IMR-90 (cell line): Measurements from ENCODE around the gene TEX22. TPM values are rescaled to one million over a fixed set of nuclear protein-coding genes. Genes with fewer than 3 reads are reported as not detected.
A peak's percentile ranks its signal among the peaks of the same experiment; 100 is the strongest.

Experiments used
- ATAC-seq: fragments of 200-7000 bp; cut with Tn5 transposase; 2 replicates; pipeline ENCODE4 v1.9.1; 2020; ENCODE audit warnings: low read depth, mild to moderate bottlenecking, moderate library complexity
- BruUV-seq: library from RNA; stranded (reverse); fragments of 400-500 nt; replicated peaks from 2 replicates; lab custom pipeline; 2021; lab: Mats Ljungman, UMichigan
- CTCF ChIA-PET: fragments of 300-600 bp; formaldehyde crosslinking; extraction: SDS; loops from one replicate; lab custom pipeline; 2021; ENCODE audit warnings: antibody characterized with exemption; lab: Yijun Ruan, JAX
- POLR2A ChIA-PET: fragments of 300-600 bp; sonication (Branson Sonifier 250); formaldehyde crosslinking; loops from one replicate; lab custom pipeline; 2022; ENCODE audit warnings: antibody characterized with exemption; ENCODE audit not compliant: unreplicated experiment; lab: Charles Lee
- DNase-seq: peaks from one replicate; pipeline ENCODE4 v3.0.0; 2013
- H2AFZ ChIP-seq: replicated peaks from 2 replicates; pipeline ENCODE3; 2013; ENCODE audit warnings: low read length, mild to moderate bottlenecking; ENCODE audit not compliant: poor library complexity
- H2AK5ac ChIP-seq: 2 replicates; pipeline ENCODE4 v1.6.1; 2013; ENCODE audit warnings: low read depth, low read length, inconsistent platforms
- H2AK9ac ChIP-seq: replicated peaks from 2 replicates; pipeline ENCODE3; 2013; ENCODE audit warnings: mild to moderate bottlenecking, low read depth, low read length, moderate library complexity; ENCODE audit not compliant: poor library complexity
- H2BK120ac ChIP-seq: 2 replicates; pipeline ENCODE4 v1.6.1; 2013; ENCODE audit warnings: low read depth, low read length, inconsistent platforms
- H2BK15ac ChIP-seq: 3 replicates; pipeline ENCODE4 v1.6.1; 2013; ENCODE audit warnings: low read depth, low read length, inconsistent platforms
- H2BK20ac ChIP-seq: 2 replicates; pipeline ENCODE4 v1.6.1; 2013; ENCODE audit warnings: low read depth, mild to moderate bottlenecking, inconsistent platforms, low read length, moderate library complexity
- H2BK5ac ChIP-seq: 2 replicates; pipeline ENCODE4 v1.6.1; 2013; ENCODE audit warnings: mild to moderate bottlenecking, low read depth, low read length, inconsistent platforms; ENCODE audit not compliant: poor library complexity, severe bottlenecking
- H3K14ac ChIP-seq: replicated peaks from 2 replicates; pipeline ENCODE4 v1.6.1; 2013; ENCODE audit warnings: low read depth, low read length, inconsistent platforms
- H3K18ac ChIP-seq: 2 replicates; pipeline ENCODE4 v1.6.1; 2013; ENCODE audit warnings: low read depth, low read length, control low read depth
- H3K23ac ChIP-seq: 2 replicates; pipeline ENCODE4 v1.6.1; 2013; ENCODE audit warnings: low read depth, low read length, inconsistent platforms
- H3K27ac ChIP-seq: 2 replicates; pipeline ENCODE4 v1.5.1; 2013; ENCODE audit warnings: mild to moderate bottlenecking, control low read depth, low read length; ENCODE audit not compliant: insufficient read depth
- H3K27me3 ChIP-seq: 2 replicates; pipeline ENCODE4 v1.6.1; 2013; ENCODE audit warnings: low read length; ENCODE audit not compliant: control insufficient read depth, insufficient read depth
- H3K36me3 ChIP-seq: 2 replicates; pipeline ENCODE4 v1.6.1; 2013; ENCODE audit warnings: low read length, mixed read lengths; ENCODE audit not compliant: control insufficient read depth, insufficient read depth
- H3K4ac ChIP-seq: 2 replicates; pipeline ENCODE4 v1.6.1; 2013; ENCODE audit warnings: low read depth, low read length, inconsistent platforms
- H3K4me1 ChIP-seq: 2 replicates; pipeline ENCODE4 v1.6.1; 2013; ENCODE audit warnings: low read length, mixed read lengths; ENCODE audit not compliant: control insufficient read depth, insufficient read depth
- H3K4me2 ChIP-seq: 2 replicates; pipeline ENCODE4 v1.6.1; 2013; ENCODE audit warnings: low read depth, mild to moderate bottlenecking, control low read depth, low read length, moderate library complexity
- H3K4me3 ChIP-seq: 2 replicates; pipeline ENCODE4 v1.5.1; 2013; ENCODE audit warnings: low read depth, mild to moderate bottlenecking, control low read depth, low read length, moderate library complexity; ENCODE audit not compliant: insufficient read depth
- H3K56ac ChIP-seq: 2 replicates; pipeline ENCODE4 v1.6.1; 2013; ENCODE audit warnings: low read length, inconsistent platforms; ENCODE audit not compliant: insufficient read depth; ENCODE audit errors: extremely low read depth
- H3K79me1 ChIP-seq, 2 experiments: 2 replicates each; pipeline ENCODE4 v1.6.1; 2013; ENCODE audit warnings: low read length in 2 of 2, inconsistent platforms in 1 of 2, low read depth in 1 of 2
- H3K9ac ChIP-seq: 2 replicates; pipeline ENCODE4 v1.6.1; 2013; ENCODE audit warnings: low read depth, low read length, control low read depth
- H3K9me1 ChIP-seq: 2 replicates; pipeline ENCODE4 v1.6.1; 2013; ENCODE audit warnings: low read length, inconsistent platforms; ENCODE audit not compliant: insufficient read depth
- H3K9me3 ChIP-seq: 2 replicates; pipeline ENCODE4 v1.6.1; 2013; ENCODE audit warnings: low read length; ENCODE audit not compliant: control insufficient read depth, insufficient read depth
- H4K20me1 ChIP-seq: 2 replicates; pipeline ENCODE4 v1.6.1; 2013; ENCODE audit warnings: low read length, inconsistent platforms; ENCODE audit not compliant: insufficient read depth
- H4K5ac ChIP-seq: 2 replicates; pipeline ENCODE4 v1.6.1; 2013; ENCODE audit warnings: mild to moderate bottlenecking, low read depth, low read length, control low read depth
- H4K8ac ChIP-seq, 2 experiments: 2 replicates each; pipeline ENCODE4 v1.6.1; 2013; ENCODE audit warnings: low read depth in 2 of 2, low read length in 2 of 2, control low read depth in 1 of 2, inconsistent platforms in 1 of 2
- H4K91ac ChIP-seq: 2 replicates; pipeline ENCODE4 v1.6.1; 2013; ENCODE audit warnings: low read depth, low read length, inconsistent platforms; ENCODE audit not compliant: insufficient read depth
- FOS ChIP-seq: fragments of 150-350 bp; IDR thresholded peaks from 2 replicates; pipeline ENCODE4 v1.6.1; 2016; ENCODE audit warnings: low read depth, low read length
- MAFK ChIP-seq: IDR thresholded peaks from 2 replicates; pipeline ENCODE4 v1.6.1; 2012; ENCODE audit warnings: low read depth, low read length, improper control_type of control experiment
- MAZ ChIP-seq: IDR thresholded peaks from 2 replicates; pipeline ENCODE4 v1.6.1; 2012; ENCODE audit warnings: low read depth, mild to moderate bottlenecking, low read length, improper control_type of control experiment, moderate library complexity, borderline replicate concordance
- MXI1 ChIP-seq: IDR thresholded peaks from 2 replicates; pipeline ENCODE4 v1.6.1; 2012; ENCODE audit warnings: low read depth, mild to moderate bottlenecking, low read length, moderate library complexity, borderline replicate concordance
- USF2 ChIP-seq: fragments of 150-350 bp; IDR thresholded peaks from 2 replicates; pipeline ENCODE4 v1.6.1; 2017; ENCODE audit warnings: mild to moderate bottlenecking, antibody characterized with exemption, low read length, low read depth
- WGBS, 2 experiments: methylation state at CpG; one replicate each; pipeline versions ENCODE4 v1.1.5 to v1.1.7; 2013; ENCODE audit warnings: missing lambda C conversion rate in 2 of 2; ENCODE audit not compliant: insufficient read length in 1 of 2; ENCODE audit errors: extremely low coverage in 2 of 2; 5-methylcytosine and 5-hydroxymethylcytosine counted together
- dilution Hi-C: fragments of 300-500 bp; cut with HindIII; formaldehyde crosslinking; loops from one replicate; pipeline ENCODE4 v1.14.3; 2018; ENCODE audit warnings: low sequenced_read_pairs; ENCODE audit not compliant: unreplicated experiment
- in situ Hi-C: fragments of 300-500 bp; cut with MboI; formaldehyde crosslinking; loops from 3 replicates; pipeline ENCODE4 v1.14.3; 2019; ENCODE audit warnings: low sequenced_read_pairs, inconsistent platforms, mixed read lengths
- intact Hi-C: fragments of 100-400 bp; cut with micrococcal nuclease; formaldehyde crosslinking; loops from 2 replicates; pipeline ENCODE4 v1.10.0; 2022
- polyA plus RNA-seq, 3 experiments: library from polyadenylated mRNA; depleted of rRNA; stranded (reverse); fragments of >200 nt; gene quantifications; 2 replicates each; pipeline ENCODE4 v1.2.3, GENCODE V29; 2012; ENCODE audit warnings: low replicate concordance in 1 of 3
- total RNA-seq: library from RNA; depleted of rRNA; stranded (reverse); fragments of >200 nt; gene quantifications from 2 replicates; pipeline ENCODE4 v1.2.3, GENCODE V29; 2012

TEX22 gene
- total and polyA plus RNA-seq, 2 of the 4 experiments (the other 2 are of a cell fraction), result 0.10 to 0.18 TPM

- Histone ChIP-seq H3K18ac (no peak overlapping the region), H3K4me3 (no peak overlapping the region), H3K9me1 (no peaks in the 10 kb centered on the region)
These were observed 10.3 kb downstream of the TEX22 start for GRCh38 chr14:105408592-105408991.

More at GRCh38 chr14:105408592-105408991, 10.3 kb downstream of the TEX22 start:
- ChIA-PET CTCF (no interaction called here), POLR2A (no interaction called here)
- no peak overlapping the region for H2AFZ ChIP-seq
- H4K91ac ChIP-seq, result no peak overlapping the region
- H4K5ac ChIP-seq, result no peak overlapping the region
- 76% methylated on average over 11 of the region's 13 CpGs; no CpG with 5 or more reads in 1 of the 2 experiments for WGBS, 2 experiments
- ATAC-seq (no peak), DNase-seq (no peak)
- no peak overlapping the region for H2BK15ac ChIP-seq
- H2AK9ac ChIP-seq, result no peak overlapping the region
- H3K79me1 ChIP-seq, result no peaks in the 10 kb centered on the region
- no peak overlapping the region for H2BK20ac ChIP-seq
- H3K9me3 ChIP-seq, result 0 out of 2 replicates have a peak, but pooled peaks cover 1% of the 10 kb centered on the region
- no peak overlapping the region for H2BK5ac ChIP-seq
- no peak overlapping the region for H3K14ac ChIP-seq
- no peak overlapping the region for H3K23ac ChIP-seq
- peaks cover 5% of the 10 kb centered on the region for H3K4me1 ChIP-seq
- H3K9ac ChIP-seq, result no peak overlapping the region
- H4K20me1 ChIP-seq, result no peaks in the 10 kb centered on the region
- no peaks in the 10 kb centered on the region for H3K36me3 ChIP-seq
- no peak overlapping the region for H2AK5ac ChIP-seq
- no peak overlapping the region for H3K4me2 ChIP-seq
- H3K4ac ChIP-seq, result no peak overlapping the region
- H3K27me3 ChIP-seq, result no peaks in the 10 kb centered on the region
- H4K8ac ChIP-seq, result no peak overlapping the region
- H2BK120ac ChIP-seq, result no peak overlapping the region
- no TSS peak for BruUV-seq
- TF ChIP-seq MAZ (no peak), MAFK (peak; percentile 90), FOS (no peak), USF2 (no peak), MXI1 (no peak)
- intact Hi-C loops (no loop called here), in situ Hi-C loops (no loop called here), dilution Hi-C loops (no loop called here)
- no peak overlapping the region for H3K27ac ChIP-seq
- H3K56ac ChIP-seq, result no peak overlapping the region
